K562 (cell line): ENCODE data around the gene CREB3L2. TPM values are rescaled to one million over a fixed set of nuclear protein-coding genes. Genes with fewer than 3 reads are reported as not detected.

Experiments used
- ATAC-seq: fragments of 200-7000 bp; cut with Tn5 transposase; 3 replicates; pipeline ENCODE4 v1.9.1; 2020; ENCODE audit warnings: moderate library complexity
- BruUV-seq: library from RNA; stranded (reverse); fragments of 400-500 nt; replicated peaks from 2 replicates; lab custom pipeline; 2021; lab: Mats Ljungman, UMichigan
- CTCF ChIA-PET: fragments of 300-600 bp; formaldehyde crosslinking; extraction: SDS; loops from one replicate; lab custom pipeline; 2021; ENCODE audit warnings: low intra/inter-chr PET ratio; lab: Yijun Ruan, JAX
- POLR2A ChIA-PET: fragments of 300-600, 350-650 bp; sonication (Branson Sonifier 250); formaldehyde crosslinking; extraction: SDS; loops from one replicate; lab custom pipeline; 2021; ENCODE audit warnings: antibody characterized with exemption, inconsistent platforms; lab: Yijun Ruan, JAX
- DNase-seq, 4 experiments: peaks; one replicate each; pipeline versions ENCODE4 v3.0.0 to v3.0.0-alpha.2; 2011 to 2018; ENCODE audit warnings: low spot score in 3 of 4, mixed read lengths in 3 of 4; ENCODE audit errors: extremely low read depth in 1 of 4
- FAIRE-seq: peaks from 2 replicates; lab custom pipeline; 2011; peaks lifted over from hg19 to GRCh38; lab: Jason Lieb, UNC
- H2AFZ ChIP-seq: 2 replicates; pipeline ENCODE4 v1.6.0; 2011; ENCODE audit warnings: low read depth, low read length, control low read depth, inconsistent platforms
- H3K27ac ChIP-seq: fragments of 200-600 bp; 3 replicates; pipeline ENCODE4 v1.8.0; 2011; ENCODE audit warnings: low read depth, mild to moderate bottlenecking, control low read depth, inconsistent platforms, low read length, moderate library complexity, mixed read lengths; ENCODE audit errors: extremely low read depth
- H3K27me3 ChIP-seq, 2 experiments: fragments of 300-600 bp in 1 of 2; 2 replicates in 1 of 2; 3 replicates in 1 of 2; pipeline versions ENCODE4 v1.6.0 to v1.8.0; 2011; ENCODE audit warnings: inconsistent platforms in 2 of 2, low read length in 2 of 2, mild to moderate bottlenecking in 1 of 2, mixed read lengths in 1 of 2, moderate library complexity in 1 of 2; ENCODE audit not compliant: control insufficient read depth in 2 of 2, insufficient read depth in 2 of 2
- H3K36me3 ChIP-seq: fragments of 300-600 bp; 3 replicates; pipeline ENCODE4 v1.8.0; 2011; ENCODE audit warnings: mild to moderate bottlenecking, low read length, inconsistent platforms; ENCODE audit not compliant: control insufficient read depth, insufficient read depth
- H3K4me1 ChIP-seq, 2 experiments: fragments of 200-600 bp in 1 of 2; replicated peaks in 1 of 2; 2 replicates in 1 of 2; 3 replicates in 1 of 2; pipeline versions ENCODE4 v1.5.1 to v1.8.0; 2011; ENCODE audit warnings: inconsistent platforms in 2 of 2, low read length in 2 of 2, mild to moderate bottlenecking in 1 of 2, mixed read lengths in 1 of 2, moderate library complexity in 1 of 2; ENCODE audit not compliant: control insufficient read depth in 2 of 2, insufficient read depth in 2 of 2
- H3K4me2 ChIP-seq: 2 replicates; pipeline ENCODE4 v1.6.1; 2011; ENCODE audit warnings: low read length, control low read depth, inconsistent platforms, mixed read lengths; ENCODE audit not compliant: insufficient read depth
- H3K4me3 ChIP-seq: fragments of 200-600 bp; sonication (generic), shearing (Covaris generic); 2 replicates; pipeline ENCODE4 v1.5.1; 2016; ENCODE audit warnings: control low read depth, inconsistent platforms
- H3K79me2 ChIP-seq: fragments of 200-600 bp; 3 replicates; pipeline ENCODE4 v1.8.0; 2011; ENCODE audit warnings: low read length, inconsistent platforms; ENCODE audit not compliant: control insufficient read depth, insufficient read depth
- H3K9ac ChIP-seq, 2 experiments: 2 replicates each; pipeline versions ENCODE4 v1.6.0 to v1.6.1; 2011; ENCODE audit warnings: low read depth in 2 of 2, low read length in 2 of 2, control low read depth in 1 of 2, inconsistent platforms in 1 of 2, mild to moderate bottlenecking in 1 of 2, mixed read lengths in 1 of 2; ENCODE audit not compliant: insufficient read depth in 1 of 2
- H3K9me1 ChIP-seq: one replicate; pipeline ENCODE4 v1.6.0; 2011; ENCODE audit warnings: inconsistent platforms, mild to moderate bottlenecking, low read length, moderate library complexity; ENCODE audit not compliant: control insufficient read depth, insufficient read depth
- H3K9me3 ChIP-seq: replicated peaks from 2 replicates; pipeline ENCODE4 v1.5.1; 2011; ENCODE audit warnings: low read depth, low read length, inconsistent platforms; ENCODE audit not compliant: control insufficient read depth, insufficient read depth
- H4K20me1 ChIP-seq: replicated peaks from 2 replicates; pipeline ENCODE4 v1.6.1; 2011; ENCODE audit warnings: low read length, inconsistent platforms, mixed read lengths; ENCODE audit not compliant: control insufficient read depth, insufficient read depth
- CBFA2T2 ChIP-seq: fragments of 450-650 bp; conservative IDR thresholded peaks from 2 replicates; pipeline ENCODE4 v1.6.1; 2017; ENCODE audit warnings: mild to moderate bottlenecking
- CBFA2T3 ChIP-seq: fragments of 450-650 bp; IDR thresholded peaks from 2 replicates; pipeline ENCODE4 v1.6.1; 2017
- E2F6 ChIP-seq, 2 experiments: IDR thresholded peaks; 2 replicates each; pipeline ENCODE4 v1.6.1; 2011; ENCODE audit warnings: borderline replicate concordance in 1 of 2, control low read depth in 1 of 2, low read depth in 1 of 2, low read length in 1 of 2, mild to moderate bottlenecking in 1 of 2, mixed read lengths in 1 of 2, moderate library complexity in 1 of 2; ENCODE audit not compliant: insufficient read depth in 1 of 2, insufficient read length in 1 of 2, poor library complexity in 1 of 2, severe bottlenecking in 1 of 2; ENCODE audit errors: extremely low read depth in 1 of 2
- HMBOX1 ChIP-seq: sonication (generic); IDR thresholded peaks from 2 replicates; pipeline ENCODE4 v1.6.1; 2016
- NR3C1 ChIP-seq: sonication (generic); formaldehyde crosslinking; IDR thresholded peaks from 2 replicates; pipeline ENCODE4 v1.8.1; 2022; ENCODE audit warnings: missing genetic modification reagents
- ZNF398 ChIP-seq: fragments of 250-450 bp; sonication (Bioruptor Pico); IDR thresholded peaks from 2 replicates; pipeline ENCODE4 v1.8.0; 2021; ENCODE audit warnings: moderate library complexity, mild to moderate bottlenecking, inconsistent platforms
- WGBS: fragments of 100-300 bp; shearing (Covaris generic); methylation state at CpG from one replicate; pipeline ENCODE4 v1.1.6; 2016; ENCODE audit warnings: low coverage, mixed read lengths; ENCODE audit not compliant: insufficient coverage; ENCODE audit errors: missing lambda C conversion rate; 5-methylcytosine and 5-hydroxymethylcytosine counted together
- in situ Hi-C: fragments of 300-500 bp; cut with MboI; formaldehyde crosslinking; loops from 4 replicates; pipeline ENCODE4 v1.15.0; 2018; ENCODE audit warnings: inconsistent platforms, mixed read lengths
- intact Hi-C: fragments of 100-400 bp; cut with micrococcal nuclease; formaldehyde crosslinking; loops from 2 replicates; pipeline ENCODE4 v1.14.2; 2022
- polyA plus RNA-seq, 8 experiments: library from polyadenylated mRNA; depleted of rRNA in 4 of 8; stranded (reverse) in 5 of 8; unstranded in 3 of 8; fragments of >200 nt; fragmentation: Nextera tagmentation in 2 of 8; fragmentation: Illumina TruSeq in 1 of 8; extraction: Ambion mirVana in 2 of 8; extraction: Trizol in 1 of 8; gene quantifications; 2 replicates each; pipeline versions ENCODE4 v1.2.1 to v1.2.3, GENCODE V29; 2011 to 2014; ENCODE audit warnings: inconsistent platforms in 1 of 8, missing spikeins in 1 of 8
- total RNA-seq, 7 experiments: library from RNA; depleted of rRNA in 6 of 7; stranded (reverse); fragments of >200 nt in 6 of 7; fragmentation: Illumina TruSeq in 2 of 7; extraction: Trizol in 2 of 7; gene quantifications; 2 replicates each; pipeline versions ENCODE4 v1.2.1 to v1.2.3, GENCODE V29; 2011 to 2021; ENCODE audit warnings: low replicate concordance in 1 of 7

CREB3L2 gene
- total and polyA plus RNA-seq, 9 of the 15 experiments (the other 6 are each of a cell fraction or from before 2014, with no cell fraction given), result 7.1 to 45.6 (median 15.8) TPM

GRCh38 chr7:138015096-138015495, 13.2 kb upstream of the CREB3L2 start (continued):
- TF ChIP-seq ZNF398 (CRISPR knock-in tag), result no peak

- CTCF ChIA-PET, result no interaction called here
- POLR2A ChIA-PET, result interaction anchor here (1.0 to 1.8 kb wide), 2 partner anchors 13 to 111 kb away, joined by 3 to 4 read pairs; partner anchors contain the start of gene CREB3L2
These were observed 12.8 kb upstream of the CREB3L2 start for GRCh38 chr7:138014686-138015085.

More at GRCh38 chr7:138014686-138015085, 12.8 kb upstream of the CREB3L2 start:
- no peaks in the 10 kb centered on the region for H4K20me1 ChIP-seq
- intact Hi-C loops (no loop called here), in situ Hi-C loops (no loop called here)
- TF ChIP-seq E2F6 (IDR thresholded peaks at IDR 0.05; ENCODE audit: borderline replicate concordance in 1 of 2, extremely low read depth in 1 of 2, insufficient read depth in 1 of 2, insufficient read length in 1 of 2, low read depth in 1 of 2, low read length in 1 of 2, poor library complexity in 1 of 2, severe bottlenecking in 1 of 2) (no peak), CBFA2T3 (peak; percentile 41), NR3C1 (CRISPR knock-in tag) (no peak), CBFA2T2 (0 out of 2 replicates have a peak, but pooled peaks have one; percentile 3), HMBOX1 (peak; percentile 67)
- ATAC-seq (peak; percentile 10; the same call in 2 of the 3 replicates), DNase-seq (no peak), FAIRE-seq (no peak)
- no peaks in the 10 kb centered on the region for H3K9me3 ChIP-seq
- H3K4me3 ChIP-seq, result no peak overlapping the region
- H3K9me1 ChIP-seq, result no peaks in the 10 kb centered on the region
- no peaks in the 10 kb centered on the region for H3K4me1 ChIP-seq
- H2AFZ ChIP-seq, result no peak overlapping the region
- no peak overlapping the region for H3K9ac ChIP-seq
- H3K79me2 ChIP-seq, result no peaks in the 10 kb centered on the region
- WGBS, result 5% methylated on average over 1 of the region's 1 CpG
- BruUV-seq, result no TSS peak
- H3K4me2 ChIP-seq, result no peak overlapping the region
- H3K27me3 ChIP-seq, result 0 out of 5 replicates have a peak, but pooled peaks cover 0 to 4% of the 10 kb centered on the region in 2 experiments
- H3K27ac ChIP-seq, result no peak overlapping the region
- no peaks in the 10 kb centered on the region for H3K36me3 ChIP-seq
